ENCODE results near the gene ZNF580. TPM values are rescaled to one million over a fixed set of nuclear protein-coding genes. Genes with fewer than 3 reads are reported as not detected.
A peak's percentile ranks its signal among the peaks of the same experiment; 100 is the strongest.

Gene ZNF580
- total RNA-seq, 1 donor, result 6.5 TPM

DNA sequence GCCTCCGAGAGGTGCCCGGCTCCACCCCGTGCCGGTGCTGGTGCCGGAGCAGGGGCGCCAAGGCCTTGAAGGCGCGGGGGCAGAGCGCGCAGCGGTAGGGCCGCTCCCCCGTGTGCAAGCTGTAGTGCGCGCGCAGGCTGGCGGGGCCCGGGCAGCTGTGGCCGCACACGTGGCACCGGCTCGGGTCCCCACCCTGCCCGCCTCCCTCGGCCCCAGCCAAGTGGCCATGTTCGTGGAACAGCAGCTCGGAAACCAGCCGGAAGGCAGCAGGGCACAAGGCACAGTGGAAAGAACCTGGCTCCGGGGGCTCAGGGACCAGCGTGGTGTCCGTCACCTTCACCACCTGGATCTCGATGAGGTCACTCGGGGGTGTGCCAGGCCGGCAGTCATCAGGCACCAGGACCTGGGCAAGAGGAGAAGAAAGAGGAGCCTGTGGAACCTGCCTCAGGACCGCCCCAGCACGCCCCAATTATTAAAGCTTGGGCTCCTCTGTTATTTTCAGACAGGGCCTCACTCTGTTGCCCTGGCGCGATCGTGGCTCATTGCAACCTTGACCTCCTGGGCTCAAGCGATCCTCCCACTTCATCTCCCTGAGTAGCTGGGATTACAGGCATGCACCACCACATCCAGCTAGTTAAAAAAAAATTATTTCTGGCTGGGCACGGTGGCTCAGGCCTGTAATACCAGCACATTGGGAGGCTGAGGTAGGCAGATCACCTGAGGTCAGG, 18.4 kb upstream of the ZNF580 start:
- Histone ChIP-seq H4K20me1 (ENCODE audit: insufficient read depth, low read length) (peaks cover 7% of the 10 kb centered on the region), H3K79me2 (ENCODE audit: insufficient read depth, low read length) (peaks cover 4% of the 10 kb centered on the region), H3K9me3 (ENCODE audit: low read depth, low read length) (no peaks in the 10 kb centered on the region), H3K4me2 (ENCODE audit: insufficient read depth, low read length) (no peak overlapping the region), H3K4me3 (ENCODE audit: insufficient read depth, low read length) (no peak overlapping the region), H3K27me3 (ENCODE audit: insufficient read depth, low read length) (no peaks in the 10 kb centered on the region), H3K36me3 (ENCODE audit: insufficient read depth, low read length) (peaks cover 9% of the 10 kb centered on the region), H3K4me1 (ENCODE audit: insufficient read depth, low read length) (peaks cover 4% of the 10 kb centered on the region), H3K27ac (ENCODE audit: low read depth, low read length) (no peak overlapping the region), H2AFZ (ENCODE audit: low read length) (no peak overlapping the region)
- TF ChIP-seq, protein P1, sequence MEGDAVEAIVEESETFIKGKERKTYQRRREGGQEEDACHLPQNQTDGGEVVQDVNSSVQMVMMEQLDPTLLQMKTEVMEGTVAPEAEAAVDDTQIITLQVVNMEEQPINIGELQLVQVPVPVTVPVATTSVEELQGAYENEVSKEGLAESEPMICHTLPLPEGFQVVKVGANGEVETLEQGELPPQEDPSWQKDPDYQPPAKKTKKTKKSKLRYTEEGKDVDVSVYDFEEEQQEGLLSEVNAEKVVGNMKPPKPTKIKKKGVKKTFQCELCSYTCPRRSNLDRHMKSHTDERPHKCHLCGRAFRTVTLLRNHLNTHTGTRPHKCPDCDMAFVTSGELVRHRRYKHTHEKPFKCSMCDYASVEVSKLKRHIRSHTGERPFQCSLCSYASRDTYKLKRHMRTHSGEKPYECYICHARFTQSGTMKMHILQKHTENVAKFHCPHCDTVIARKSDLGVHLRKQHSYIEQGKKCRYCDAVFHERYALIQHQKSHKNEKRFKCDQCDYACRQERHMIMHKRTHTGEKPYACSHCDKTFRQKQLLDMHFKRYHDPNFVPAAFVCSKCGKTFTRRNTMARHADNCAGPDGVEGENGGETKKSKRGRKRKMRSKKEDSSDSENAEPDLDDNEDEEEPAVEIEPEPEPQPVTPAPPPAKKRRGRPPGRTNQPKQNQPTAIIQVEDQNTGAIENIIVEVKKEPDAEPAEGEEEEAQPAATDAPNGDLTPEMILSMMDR (IDR thresholded peaks at IDR 0.05; ENCODE audit: extremely low read depth, low read depth, low read length), result no peak
- DNase-seq (ENCODE audit: insufficient read length, low spot score, missing footprints), result peak; percentile 67

DNA sequence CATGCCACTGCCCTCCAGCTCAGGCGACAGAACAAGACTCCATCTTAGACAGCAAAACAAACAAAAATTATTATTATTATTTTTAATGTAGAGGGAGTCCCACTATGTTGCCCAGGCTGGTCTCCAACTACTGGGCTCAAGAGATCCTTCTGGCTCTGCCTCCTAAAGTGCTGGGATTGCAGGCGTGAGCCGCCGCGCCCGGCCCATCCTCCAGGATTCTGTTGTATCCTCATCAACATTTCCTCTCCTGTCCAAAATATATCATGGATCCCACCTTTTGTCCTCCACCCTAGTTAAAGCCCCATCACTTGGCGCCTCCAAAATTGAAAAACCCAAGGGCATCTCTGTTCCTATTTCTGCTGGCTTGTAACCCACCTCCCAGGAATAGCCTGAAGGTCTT, 17.7 kb upstream of the ZNF580 start:
- peaks cover 4% of the 10 kb centered on the region for H3K36me3 ChIP-seq (ENCODE audit: insufficient read depth, low read length)
- H3K27me3 ChIP-seq (ENCODE audit: insufficient read depth, low read length), result no peaks in the 10 kb centered on the region
- H2AFZ ChIP-seq (ENCODE audit: low read length), result no peak overlapping the region
- DNase-seq (ENCODE audit: insufficient read length, low spot score, missing footprints), result no peak
- H3K79me2 ChIP-seq (ENCODE audit: insufficient read depth, low read length), result peaks cover 4% of the 10 kb centered on the region
- no peaks in the 10 kb centered on the region for H3K9me3 ChIP-seq (ENCODE audit: low read depth, low read length)
- peaks cover 4% of the 10 kb centered on the region for H3K4me1 ChIP-seq (ENCODE audit: insufficient read depth, low read length)
- H3K4me3 ChIP-seq (ENCODE audit: insufficient read depth, low read length), result no peak overlapping the region
- H3K27ac ChIP-seq (ENCODE audit: low read depth, low read length), result no peak overlapping the region
- TF ChIP-seq, protein P1 (IDR thresholded peaks at IDR 0.05; ENCODE audit: extremely low read depth, low read depth, low read length), result no peak
- peak overlapping the region; percentile 20 for H3K4me2 ChIP-seq (ENCODE audit: insufficient read depth, low read length)
- H4K20me1 ChIP-seq (ENCODE audit: insufficient read depth, low read length), result peaks cover 7% of the 10 kb centered on the region

DNA sequence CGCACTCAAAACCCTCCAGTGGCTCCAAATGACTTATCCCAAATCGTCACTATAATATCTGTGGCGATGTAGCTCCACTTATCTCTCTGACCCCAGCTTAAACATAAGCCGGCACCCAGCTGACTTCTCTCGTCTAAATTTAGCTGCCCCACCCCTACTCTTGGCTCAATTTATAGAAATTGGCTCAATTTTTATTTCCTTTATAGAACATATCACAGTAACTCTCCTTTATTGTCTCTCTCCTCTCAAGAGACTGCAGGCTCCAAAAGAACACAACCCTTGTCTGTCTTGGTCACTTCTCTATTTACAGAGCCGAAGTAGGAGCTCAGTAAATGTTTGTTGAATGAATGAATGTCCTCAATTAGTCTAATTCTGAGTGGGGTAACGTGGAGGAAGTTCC, 17.2 kb upstream of the ZNF580 start:
- peak overlapping the region; percentile 20 for H3K4me2 ChIP-seq (ENCODE audit: insufficient read depth, low read length)

More for the DNA sequence above, 17.2 kb upstream of the ZNF580 start:
- Histone ChIP-seq H3K36me3 (ENCODE audit: insufficient read depth, low read length) (peaks cover 4% of the 10 kb centered on the region), H3K4me3 (ENCODE audit: insufficient read depth, low read length) (peak overlapping the region; percentile 85), H4K20me1 (ENCODE audit: insufficient read depth, low read length) (peaks cover 7% of the 10 kb centered on the region), H3K9me3 (ENCODE audit: low read depth, low read length) (no peaks in the 10 kb centered on the region), H3K4me1 (ENCODE audit: insufficient read depth, low read length) (peaks cover 4% of the 10 kb centered on the region), H3K27ac (ENCODE audit: low read depth, low read length) (no peak overlapping the region), H3K79me2 (ENCODE audit: insufficient read depth, low read length) (peaks cover 4% of the 10 kb centered on the region), H2AFZ (ENCODE audit: low read length) (no peak overlapping the region), H3K27me3 (ENCODE audit: insufficient read depth, low read length) (no peaks in the 10 kb centered on the region)
- peak; percentile 83 for DNase-seq (ENCODE audit: insufficient read length, low spot score, missing footprints)
- TF ChIP-seq, protein P1 (IDR thresholded peaks at IDR 0.05; ENCODE audit: extremely low read depth, low read depth, low read length), result no peak
